OCI-LY7 (cell line): ENCODE results near the gene AKAP13.

Source experiments
- EZH2phosphoT487 ChIP-seq: fragments of 200-600 bp; sonication (generic); IDR thresholded peaks from 2 replicates; pipeline ENCODE4 v1.6.1; 2018; ENCODE audit warnings: low read depth, borderline replicate concordance, mild to moderate bottlenecking, mixed run types, antibody characterized with exemption, low read length, moderate library complexity, mixed read lengths
- TF ChIP-seq, protein P1 (sequence below): fragments of 200-600 bp; sonication (generic); conservative IDR thresholded peaks from 2 replicates; pipeline ENCODE4 v1.5.1; 2014; ENCODE audit warnings: mild to moderate bottlenecking, antibody characterized with exemption, low read length, moderate library complexity, mixed read lengths

DNA sequence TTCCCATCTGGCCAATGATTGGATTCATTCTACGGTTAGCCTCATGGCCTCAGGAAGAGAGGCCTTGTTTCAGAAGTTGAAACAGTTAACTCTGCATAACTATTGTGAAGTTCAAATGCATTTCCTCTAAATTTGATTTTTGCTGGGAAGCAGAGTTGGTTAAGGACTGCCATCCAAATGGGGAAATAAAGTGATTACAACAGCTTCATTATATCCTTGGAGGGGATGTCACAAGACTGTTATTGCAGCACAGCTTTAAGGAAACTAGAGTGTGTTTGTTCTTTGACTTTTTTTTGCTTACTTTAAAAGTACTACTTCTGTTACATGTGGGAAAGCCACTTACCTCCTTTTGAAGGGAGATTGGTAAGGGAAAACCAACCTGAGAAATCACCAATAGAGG, 164.8 kb downstream of the AKAP13 start:
- TF ChIP-seq, protein P1, sequence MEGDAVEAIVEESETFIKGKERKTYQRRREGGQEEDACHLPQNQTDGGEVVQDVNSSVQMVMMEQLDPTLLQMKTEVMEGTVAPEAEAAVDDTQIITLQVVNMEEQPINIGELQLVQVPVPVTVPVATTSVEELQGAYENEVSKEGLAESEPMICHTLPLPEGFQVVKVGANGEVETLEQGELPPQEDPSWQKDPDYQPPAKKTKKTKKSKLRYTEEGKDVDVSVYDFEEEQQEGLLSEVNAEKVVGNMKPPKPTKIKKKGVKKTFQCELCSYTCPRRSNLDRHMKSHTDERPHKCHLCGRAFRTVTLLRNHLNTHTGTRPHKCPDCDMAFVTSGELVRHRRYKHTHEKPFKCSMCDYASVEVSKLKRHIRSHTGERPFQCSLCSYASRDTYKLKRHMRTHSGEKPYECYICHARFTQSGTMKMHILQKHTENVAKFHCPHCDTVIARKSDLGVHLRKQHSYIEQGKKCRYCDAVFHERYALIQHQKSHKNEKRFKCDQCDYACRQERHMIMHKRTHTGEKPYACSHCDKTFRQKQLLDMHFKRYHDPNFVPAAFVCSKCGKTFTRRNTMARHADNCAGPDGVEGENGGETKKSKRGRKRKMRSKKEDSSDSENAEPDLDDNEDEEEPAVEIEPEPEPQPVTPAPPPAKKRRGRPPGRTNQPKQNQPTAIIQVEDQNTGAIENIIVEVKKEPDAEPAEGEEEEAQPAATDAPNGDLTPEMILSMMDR: no peak
- no peak for TF ChIP-seq EZH2phosphoT487
